NCI-H2171 (cell line): ENCODE measurements around the gene SLC35B3.
"Not testable (repeated sequence)": the region's sequence is repeated elsewhere in the genome, so short reads cannot be mapped to it uniquely, and the experiment has no call there.

Source experiments
- DNase-seq: peaks from one replicate; lab custom pipeline; 2025; lab: John Stamatoyannopoulos, UW

The SLC35B3 gene

DNA sequence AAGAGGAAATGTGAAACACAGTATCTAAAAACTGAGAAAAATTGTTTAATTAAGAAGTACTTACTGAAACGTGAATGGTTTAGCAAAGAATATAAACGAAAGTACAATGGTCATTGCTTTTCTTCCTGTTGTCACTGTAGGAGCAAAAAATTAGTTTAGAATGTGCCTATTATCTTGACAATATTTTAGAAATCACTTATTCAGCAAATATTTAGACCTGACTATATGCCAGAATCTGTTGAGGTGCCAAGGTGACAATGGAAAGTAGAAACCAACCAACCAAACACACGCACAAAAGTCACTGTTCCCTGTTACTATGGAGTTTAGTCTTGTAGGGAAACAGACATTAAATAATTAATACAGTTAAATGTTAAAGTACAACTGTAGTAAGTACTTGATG, 20.5 kb downstream of the SLC35B3 start:
- DNase-seq: no peak

DNA sequence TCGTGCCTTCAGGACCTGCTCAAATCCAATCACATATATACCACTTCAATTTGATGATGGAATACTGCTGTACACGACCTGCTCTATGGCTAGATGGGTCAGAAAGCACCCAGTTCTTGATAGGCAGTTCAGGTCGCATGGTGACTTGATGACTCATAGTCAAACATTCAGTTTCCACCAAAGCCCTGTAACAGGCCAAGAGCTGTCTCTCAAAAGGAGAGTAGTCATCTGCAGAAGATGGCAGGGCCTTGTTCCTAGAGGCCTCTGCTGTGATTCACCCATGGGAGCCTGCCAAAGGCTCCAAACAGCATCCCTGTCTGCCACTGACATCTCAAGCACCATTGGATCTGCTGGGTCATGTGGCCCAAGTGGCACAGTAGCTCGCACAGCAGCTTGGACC, 29.4 kb downstream of the SLC35B3 start:
- DNase-seq: not testable (repeated sequence)

DNA sequence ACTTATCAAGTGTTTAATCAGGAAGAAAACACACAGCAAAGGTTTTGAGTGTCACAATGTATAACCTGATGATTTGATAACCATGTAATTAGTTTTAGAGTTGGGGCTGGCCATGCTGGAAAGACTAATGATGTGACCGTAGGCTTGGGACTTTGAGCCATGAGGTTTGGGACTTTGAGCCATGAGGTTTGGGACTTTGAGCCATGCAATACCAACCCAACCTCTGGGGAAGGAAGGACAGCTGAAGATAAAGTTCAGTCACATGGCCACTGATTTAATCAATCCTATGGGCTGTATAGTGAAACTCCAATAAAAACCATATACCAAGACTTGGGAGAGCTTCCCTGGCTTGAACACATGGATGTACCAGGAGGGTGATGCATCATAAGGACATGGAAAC, 32.8 kb downstream of the SLC35B3 start:
- no peak for DNase-seq

DNA sequence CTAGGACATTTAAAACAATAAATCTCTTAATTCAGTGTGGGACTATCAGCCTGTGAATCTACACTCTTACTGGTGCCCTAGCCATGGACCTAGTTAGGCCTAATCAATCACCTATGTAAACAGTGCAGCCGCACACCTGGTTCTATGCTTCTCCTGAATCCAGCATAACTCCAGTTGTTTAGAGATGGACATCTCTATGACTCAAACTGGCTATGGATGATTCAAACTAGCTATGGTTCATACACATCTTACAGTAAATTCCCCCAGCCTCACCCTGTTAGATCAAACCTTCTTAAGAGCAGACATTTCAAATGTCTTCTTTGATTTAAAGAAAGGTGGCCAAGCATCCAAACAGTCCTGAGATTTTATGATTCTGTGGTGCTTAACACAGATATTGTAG, 34.7 kb downstream of the SLC35B3 start:
- no peak for DNase-seq

DNA sequence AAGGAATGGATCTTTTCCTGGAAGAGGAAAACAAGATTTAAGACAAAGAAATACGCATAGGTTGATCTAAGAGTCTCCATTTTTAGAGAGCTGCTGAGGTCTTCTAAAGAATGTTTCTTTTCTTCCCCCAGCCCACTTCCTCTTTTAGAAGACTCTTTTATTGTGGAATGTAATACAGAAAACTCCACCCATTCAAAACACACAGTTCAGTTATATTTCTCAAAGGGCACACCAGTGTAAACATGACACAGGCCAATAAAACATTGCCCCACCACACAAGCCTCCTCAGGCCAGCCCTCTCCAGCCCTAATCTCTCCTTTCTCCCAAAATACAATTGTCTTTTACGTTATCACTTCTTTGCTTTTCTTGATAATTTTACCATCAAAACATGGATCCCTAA, 42.8 kb downstream of the SLC35B3 start:
- no peak for DNase-seq

DNA sequence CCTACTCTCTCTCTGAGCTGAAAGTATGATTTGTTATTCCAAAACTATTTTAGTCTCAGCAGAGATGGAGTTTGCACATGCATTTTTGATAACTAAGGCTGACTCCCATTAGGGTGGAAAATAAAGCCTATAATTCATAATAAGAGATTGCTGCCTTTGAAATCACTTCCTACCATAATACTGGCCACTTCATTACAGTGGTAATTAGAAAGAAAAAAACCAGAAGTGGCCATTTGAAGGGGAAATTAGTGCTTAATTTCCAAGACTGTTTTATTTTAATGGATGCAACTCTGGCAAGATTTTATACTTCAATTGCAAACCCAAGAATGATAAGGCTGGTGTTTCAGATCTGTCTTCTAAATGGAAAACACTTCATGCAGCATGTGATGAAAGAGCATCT, 43.4 kb downstream of the SLC35B3 start:
- DNase-seq: no peak

DNA sequence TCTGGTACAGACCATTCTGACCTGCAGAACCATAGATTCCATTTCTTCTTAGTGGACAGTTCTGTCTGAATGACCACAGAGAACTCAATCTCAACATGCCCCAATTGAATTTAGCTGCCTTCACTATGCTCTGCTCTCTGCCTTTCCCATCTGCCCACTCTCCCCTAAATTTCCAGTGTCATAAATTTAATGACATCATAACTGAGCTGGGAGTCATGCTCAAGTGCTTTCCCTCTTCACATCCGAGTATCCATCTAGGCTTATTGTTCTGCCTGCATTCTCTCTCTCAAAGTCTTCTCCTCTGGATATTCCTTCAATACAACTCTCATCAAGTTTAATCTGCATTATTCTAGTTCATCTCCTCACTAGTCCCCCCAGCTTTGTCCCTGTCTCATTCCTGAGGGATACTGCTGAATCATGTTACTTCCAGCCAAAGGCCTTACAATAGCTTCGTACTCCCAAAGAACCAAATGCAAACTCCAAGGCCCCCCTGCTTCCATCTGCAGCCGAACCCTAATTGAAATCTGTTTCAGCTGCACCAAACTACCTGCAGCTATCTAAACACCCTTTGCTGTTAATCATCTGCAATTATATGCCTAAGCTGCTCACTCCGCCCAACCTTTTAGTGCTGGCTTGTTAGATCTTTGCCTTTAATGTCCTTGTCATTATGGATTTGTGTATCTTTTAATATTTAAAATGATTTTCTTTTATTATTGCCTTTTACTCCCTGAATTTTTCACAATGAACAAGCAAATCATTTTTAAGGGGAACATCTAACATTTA, 46.1 kb downstream of the SLC35B3 start:
- no peak for DNase-seq

DNA sequence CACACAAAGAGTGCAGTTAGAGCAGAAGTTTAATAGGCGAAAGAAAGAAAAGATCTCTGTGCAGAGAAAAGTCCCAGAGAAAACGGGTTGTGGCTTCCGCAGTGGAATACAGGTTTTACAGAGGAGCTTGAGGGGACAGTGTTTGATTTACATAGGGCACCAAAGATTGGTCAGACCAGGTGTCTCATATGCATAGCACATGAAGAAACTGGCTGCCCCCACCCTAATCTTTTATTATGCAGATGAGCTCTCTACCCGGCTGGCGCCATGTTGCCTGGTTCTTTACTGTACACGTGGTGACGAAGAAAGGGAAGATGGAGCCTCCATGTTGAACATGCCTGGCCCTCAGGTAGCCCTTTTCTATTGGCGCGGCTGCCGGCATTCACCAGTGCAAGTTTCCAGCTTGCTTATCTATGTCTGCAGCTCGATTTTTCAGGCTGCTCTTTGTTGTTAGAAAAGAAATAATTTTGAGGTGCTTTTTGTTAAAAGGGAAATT, 47.4 kb downstream of the SLC35B3 start:
- no peak for DNase-seq

DNA sequence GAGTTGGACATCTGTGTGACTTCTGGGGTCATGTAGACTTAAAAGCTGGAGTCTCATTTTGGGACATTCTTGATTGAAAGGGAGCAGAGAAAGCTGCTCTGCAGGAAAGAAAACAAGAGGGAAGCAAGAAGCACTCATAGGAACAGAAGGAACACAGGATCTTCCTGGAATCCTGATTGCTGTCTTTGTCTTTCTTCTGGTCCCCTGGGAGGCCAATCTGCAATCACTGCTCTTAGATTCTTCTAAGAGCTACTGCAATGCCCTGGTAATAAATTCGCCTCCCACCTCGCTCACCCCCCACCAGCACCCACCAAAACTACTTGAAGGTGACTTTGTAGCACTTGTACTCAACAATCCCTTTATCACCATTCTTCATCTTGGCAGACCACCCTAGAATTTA, 51.8 kb downstream of the SLC35B3 start:
- no peak for DNase-seq

DNA sequence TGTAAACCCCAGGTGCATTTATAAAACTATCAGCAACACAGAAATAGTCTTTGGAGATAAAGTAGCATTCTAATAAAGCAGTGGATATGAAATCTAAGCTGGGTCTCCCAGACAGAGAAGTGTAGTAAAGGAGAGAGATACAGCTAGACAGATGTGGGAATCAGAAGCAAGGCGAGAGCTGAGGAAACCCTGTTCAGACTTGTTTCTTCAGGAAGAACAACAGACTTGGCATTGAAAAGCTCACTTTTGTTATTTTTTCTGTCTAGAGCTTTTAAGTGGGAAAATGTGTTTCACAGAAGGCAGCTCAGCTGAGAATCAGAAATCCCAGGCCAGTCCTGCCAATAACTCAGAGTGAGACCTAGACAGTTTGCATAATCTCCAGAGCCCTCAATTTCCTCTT, 52.9 kb downstream of the SLC35B3 start:
- no peak for DNase-seq

DNA sequence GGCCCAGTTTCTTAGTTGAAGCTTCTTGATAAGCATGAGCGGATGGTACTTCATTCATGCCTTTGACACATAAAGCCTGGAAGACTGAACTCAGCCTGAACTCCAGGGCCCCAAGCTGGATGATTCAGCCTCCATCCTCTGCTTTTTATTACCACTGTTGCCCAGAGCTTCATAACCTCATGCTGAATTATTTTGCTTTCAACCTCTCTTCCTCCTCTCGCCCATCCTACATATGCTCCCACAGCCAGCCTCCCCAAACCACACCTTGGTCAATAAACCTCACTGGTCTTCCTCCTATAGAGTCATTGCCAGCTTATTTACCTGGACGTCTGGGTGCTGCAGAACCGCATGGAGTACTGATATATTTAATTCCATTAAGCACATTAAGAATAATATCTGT, 59.4 kb downstream of the SLC35B3 start:
- no peak for DNase-seq
